GM21717 (cell line): ENCODE data around the gene CSNK2A3.

Source experiments
- ATAC-seq: cut with Tn5 transposase; IDR thresholded peaks from one replicate; pipeline ENCODE4 v1.9.1; 2021; ENCODE audit warnings: mild to moderate bottlenecking, moderate library complexity; ENCODE audit not compliant: unreplicated experiment

The CSNK2A3 gene

DNA sequence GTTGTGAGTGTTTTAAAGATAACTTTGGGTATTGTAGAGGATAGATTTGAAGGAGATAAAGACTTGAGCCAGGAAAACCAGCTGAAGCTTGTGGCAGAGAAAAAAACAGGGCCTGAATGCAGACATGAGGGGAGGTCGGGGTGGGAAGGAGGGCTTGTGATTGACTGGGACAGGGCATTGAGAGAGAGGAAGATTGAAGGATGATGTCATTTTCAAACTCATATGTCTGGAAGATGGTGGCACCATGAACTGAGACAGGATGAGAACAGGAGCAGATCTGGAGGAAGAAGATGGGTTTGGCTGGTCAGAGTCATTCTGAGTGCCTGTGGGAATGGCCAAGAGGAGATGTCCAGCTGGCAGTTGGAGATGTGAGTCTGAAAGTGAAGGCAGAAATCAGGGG, 14.7 kb downstream of the CSNK2A3 start:
- ATAC-seq, result no peak

DNA sequence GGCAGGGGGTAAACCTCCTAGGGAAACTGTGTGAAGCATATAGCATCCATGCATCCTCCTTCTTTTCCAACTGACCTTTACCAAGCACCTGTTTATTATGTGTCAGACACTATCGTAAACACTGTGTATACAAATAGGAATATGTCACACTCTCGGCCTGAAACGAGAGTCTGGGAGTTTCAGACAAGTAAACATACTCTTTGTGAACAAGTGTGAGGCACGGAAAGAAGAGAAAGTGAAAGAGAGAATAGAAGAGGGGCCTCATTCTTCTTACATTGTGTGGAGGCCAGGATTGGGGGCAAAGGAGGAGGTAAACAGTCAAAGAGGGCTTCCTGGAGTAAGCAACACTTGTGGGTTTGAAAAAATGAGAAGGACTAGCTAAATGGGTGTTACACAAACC, 16.4 kb downstream of the CSNK2A3 start:
- no peak for ATAC-seq

DNA sequence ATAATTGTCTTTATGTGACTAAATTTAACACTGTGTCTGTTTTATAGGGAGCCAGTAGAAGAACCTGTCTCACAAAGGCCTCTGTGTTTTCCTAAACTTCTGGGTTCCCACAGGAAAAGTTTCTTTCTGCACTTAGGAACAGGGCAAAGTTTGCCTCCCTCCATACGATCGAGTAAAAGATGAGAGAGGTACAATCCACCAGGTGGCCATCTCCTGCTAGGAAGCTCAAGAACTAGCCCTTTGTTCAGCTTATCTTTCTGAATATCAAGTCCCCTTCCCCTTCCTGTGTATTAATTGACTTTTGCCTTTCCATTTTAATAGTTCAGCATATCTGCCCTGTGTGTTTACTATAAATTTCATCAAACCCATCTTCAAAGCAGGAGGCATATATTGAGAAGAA, 18.0 kb downstream of the CSNK2A3 start:
- ATAC-seq, result no peak

DNA sequence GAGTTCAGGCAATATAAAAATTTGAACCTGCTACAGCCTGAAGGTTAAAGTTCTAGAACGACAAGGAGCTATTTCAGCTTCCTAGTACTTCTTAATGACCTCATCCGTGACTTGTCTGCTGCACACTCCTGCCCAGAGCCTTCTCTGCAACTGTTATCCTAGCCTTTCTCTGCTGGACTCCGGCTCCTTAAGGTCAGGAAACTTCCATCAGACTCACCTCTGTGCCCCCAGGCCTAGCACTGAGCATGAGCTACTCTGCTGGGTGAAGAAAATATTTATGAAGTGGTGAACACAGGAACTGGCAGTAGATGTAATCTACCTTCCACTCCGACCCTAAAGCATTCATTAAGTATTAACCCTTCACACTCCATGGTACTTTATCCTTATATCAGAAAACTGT, 18.4 kb downstream of the CSNK2A3 start:
- no peak for ATAC-seq

DNA sequence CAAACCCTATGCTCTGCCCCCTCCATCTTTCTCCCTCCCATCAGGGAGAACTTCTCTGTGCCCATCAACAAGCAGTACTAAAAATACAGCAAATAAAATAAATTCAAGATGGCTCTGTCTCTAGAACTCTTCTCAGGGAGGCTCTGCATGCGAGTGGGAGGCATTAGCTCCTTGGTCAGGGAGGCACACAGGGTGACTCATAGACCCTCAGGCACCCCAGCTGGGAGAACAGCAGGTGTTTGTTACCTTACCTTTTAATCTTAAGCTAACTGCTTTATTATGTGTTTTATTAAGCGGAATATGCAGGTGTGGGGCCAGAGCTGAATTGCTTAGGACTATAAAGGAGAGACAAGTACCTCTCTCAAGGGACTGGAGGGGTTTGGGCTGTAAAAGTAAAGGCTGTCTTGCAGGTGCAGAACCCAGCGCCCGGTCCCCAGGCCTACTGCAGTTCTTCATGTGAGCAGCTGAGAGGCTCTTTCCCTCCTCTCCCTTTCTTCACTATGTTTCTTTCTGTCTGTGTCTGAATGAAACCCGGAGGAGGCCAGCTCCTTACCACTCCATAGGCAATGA, 20.8 kb downstream of the CSNK2A3 start:
- no peak for ATAC-seq

DNA sequence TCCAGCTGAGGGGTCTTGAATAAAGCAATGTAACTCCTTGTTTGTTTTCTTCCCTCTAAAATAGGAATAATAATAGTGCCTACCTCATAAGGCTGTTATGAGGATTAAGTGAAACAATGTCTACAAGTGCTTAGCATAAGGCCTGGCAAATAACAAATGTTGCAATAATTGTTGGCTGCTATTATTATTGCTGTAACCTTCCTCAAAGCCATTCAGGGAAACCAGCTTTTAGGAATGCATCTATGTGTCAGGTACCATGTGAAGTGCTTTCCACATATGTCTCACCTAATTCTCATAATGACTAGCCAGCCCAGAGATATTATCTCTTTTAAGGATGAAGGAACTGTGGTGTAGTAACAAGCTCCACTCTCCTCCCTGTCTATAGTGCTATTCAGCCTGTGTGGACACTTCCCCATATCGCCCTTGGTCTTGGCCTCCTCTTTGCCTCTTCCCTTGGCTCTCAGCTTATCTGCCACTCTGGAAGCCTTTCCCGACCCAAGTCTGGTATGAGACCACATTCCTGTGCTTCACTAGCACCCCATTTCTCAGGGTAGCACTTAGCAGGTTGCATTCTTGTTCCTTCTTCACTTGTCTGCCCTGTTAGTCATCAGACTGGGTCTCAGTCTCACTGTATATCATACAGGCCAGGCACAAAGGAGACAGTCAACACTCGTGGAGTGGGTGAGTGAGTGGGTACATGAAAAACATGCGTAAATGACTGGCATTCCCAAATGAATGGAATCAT, 23.8 kb downstream of the CSNK2A3 start:
- ATAC-seq, result no peak

DNA sequence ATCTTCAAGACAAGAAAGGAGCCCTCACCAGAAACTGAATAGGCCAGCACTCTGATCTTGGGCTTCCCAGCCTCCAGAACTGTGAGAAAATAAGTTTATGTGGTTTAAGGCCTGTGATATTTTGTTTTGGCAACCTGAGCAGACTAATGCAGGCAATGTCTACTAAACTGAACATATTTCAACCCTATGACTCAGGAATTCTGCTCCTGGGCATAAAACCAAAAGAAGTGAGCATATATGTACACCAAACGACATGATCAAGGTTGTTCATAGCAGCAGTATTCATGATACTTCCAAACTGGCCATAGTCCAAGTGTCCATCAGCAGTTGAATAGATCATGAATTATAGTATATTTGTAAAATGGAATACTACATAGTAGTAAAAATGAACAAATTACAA, 29.0 kb downstream of the CSNK2A3 start:
- ATAC-seq, result no peak

DNA sequence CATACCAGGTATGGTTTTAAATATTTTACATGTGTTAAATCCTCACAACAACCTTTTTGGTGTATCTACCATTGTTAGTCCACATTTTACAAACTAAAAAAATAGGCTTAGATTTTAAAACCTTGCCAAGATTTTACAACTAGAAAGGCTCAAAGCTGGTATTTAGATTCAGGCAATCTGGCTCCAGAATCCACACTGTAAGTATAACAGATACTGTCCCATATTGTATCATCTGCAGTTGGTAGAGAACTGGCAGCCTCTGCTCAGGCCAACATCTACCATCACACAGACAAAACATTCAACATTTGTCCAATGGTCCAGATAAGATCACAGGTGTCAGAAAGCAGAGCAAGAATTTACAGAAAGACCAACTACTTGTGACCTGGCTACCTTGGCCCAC, 30.9 kb downstream of the CSNK2A3 start:
- no peak for ATAC-seq

DNA sequence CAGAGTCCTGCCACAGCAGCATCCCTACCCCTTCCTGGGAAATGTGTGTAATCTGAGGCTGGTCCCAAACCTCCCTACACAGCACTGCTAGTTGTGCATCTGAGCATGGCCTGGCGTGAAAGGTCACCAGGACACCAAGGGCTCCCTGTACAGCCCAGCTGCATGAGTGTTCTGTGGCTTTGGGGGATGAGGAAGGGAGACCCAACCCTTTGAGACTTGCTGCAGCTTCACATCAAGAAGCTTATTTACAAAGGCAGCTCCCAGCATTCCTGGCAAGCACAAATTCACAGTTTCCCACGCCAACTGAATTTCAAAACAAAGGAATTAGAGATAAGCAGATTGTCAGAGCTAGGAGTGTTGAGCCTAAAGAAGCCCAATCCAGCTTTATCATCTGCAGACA, 32.2 kb downstream of the CSNK2A3 start:
- no peak for ATAC-seq

DNA sequence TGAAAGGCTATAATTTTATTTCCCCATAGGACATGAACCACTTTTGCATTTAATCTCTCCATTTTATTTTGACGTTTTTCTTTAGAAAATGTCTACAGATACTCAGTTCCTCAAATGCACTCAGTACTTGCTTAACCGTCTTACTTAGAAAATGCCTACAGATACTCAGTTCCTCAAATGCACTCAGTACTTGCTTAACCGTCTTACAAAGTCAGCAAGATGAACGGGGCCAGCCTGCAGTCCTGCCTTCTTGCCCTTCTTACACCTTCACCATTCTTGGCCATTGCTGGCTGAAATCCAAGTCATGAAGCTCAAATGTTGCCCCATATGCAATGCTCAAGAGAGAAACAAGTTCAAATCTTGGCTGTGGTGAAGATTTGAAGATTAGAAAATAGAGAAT, 34.1 kb downstream of the CSNK2A3 start:
- ATAC-seq, result no peak

DNA sequence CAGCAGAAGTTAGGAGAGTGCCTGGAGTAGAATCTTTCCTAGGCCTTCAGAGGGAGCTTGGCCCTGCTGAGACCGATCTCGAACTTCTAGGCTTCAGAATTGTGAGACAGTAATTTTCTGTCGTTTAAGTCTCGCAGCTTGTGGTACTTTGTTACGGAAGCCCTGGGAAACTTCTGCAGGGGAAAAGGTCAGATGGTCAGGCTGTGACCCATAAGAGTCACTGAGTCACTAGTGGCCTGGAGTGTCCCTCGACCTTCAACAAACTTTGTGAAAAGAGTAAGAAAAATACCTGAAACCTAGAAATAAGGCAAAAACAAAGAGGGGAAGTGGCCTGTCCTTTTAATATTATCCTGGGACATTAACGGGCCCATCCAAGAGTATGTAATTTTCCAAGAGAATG, 34.6 kb downstream of the CSNK2A3 start:
- no peak for ATAC-seq

DNA sequence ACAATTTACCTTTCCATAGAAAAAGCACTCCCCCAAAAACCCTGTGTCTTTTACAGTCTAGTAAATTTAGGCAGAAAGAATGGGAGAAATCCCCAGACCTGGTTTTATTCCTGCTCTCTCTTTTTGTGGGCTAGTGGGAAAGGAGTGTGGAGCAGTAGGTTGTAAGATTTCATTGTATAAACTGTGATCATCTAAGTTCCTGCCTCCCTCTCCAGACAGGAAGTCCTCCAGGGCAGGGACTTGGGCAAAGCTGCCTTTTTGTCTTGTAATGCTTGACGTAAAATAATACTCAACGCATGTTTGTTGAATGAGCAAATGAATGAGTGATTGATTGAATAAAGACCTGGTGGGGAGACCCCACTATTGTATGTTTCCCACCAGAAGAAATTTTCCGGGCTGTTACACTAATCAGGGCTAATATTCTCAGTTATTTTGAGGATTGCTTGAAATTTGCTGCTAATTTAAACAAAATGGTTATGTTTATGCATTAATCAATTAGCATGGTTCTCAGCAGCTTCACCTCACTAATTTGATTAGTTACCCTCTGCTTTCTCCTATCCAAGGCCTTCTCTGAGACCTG, 36.3 kb downstream of the CSNK2A3 start:
- no peak for ATAC-seq

DNA sequence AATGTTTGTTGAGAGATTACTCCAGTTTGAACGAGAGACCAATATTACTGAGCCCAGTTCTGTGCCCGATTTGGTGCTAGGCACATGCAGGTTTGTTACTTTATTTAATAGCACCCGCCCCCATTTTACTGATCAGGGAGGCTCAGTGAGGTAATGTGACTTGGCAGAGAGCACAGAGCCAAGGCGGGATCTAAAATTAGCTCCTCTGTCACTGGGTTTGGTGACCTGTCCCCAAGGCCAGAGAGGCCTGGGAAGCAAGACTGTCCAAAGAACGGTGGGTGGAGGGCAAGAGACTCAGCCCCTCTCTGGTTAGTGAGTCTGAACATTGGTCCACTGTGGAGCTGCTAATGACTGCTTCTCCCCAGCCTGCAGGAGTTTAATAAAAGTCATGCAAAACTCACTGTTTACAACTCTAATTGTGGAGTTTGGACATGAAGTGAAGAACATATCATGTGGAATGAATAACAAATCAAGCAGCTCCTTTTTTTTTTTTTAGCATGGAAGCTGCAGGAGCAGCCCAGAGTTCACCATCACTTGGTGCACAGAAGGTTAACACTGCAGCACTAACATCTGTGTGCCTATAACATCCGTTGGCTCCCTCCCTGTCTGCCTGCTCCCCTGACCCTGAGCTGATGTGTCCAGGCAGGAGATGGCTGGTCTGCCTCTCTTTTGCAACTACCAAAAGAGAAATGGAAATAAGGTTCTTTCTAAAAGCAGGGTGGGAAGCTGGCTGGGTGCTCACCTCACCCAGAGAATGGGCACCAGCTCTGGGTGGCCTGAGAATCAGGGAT, 39.0 kb downstream of the CSNK2A3 start:
- ATAC-seq, result no peak

DNA sequence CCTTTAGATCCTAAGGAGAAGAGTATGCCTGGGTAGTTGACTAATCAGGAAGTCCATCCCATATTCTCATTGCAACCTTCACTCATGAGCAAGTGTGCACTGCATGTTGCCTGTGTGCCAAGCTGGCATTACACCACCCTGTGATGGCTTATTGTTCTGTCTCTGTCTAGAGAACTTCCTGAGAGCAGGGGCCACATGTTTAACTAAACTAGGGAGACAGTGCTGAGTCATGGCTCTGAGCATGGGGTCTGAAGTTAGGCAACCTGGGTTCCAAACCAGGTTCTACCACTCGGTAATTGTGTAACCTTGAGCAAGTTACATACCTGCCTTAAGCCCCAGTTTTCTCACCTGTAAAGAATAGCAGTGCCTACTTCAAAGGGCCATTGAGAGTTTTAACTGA, 39.6 kb downstream of the CSNK2A3 start:
- no peak for ATAC-seq

DNA sequence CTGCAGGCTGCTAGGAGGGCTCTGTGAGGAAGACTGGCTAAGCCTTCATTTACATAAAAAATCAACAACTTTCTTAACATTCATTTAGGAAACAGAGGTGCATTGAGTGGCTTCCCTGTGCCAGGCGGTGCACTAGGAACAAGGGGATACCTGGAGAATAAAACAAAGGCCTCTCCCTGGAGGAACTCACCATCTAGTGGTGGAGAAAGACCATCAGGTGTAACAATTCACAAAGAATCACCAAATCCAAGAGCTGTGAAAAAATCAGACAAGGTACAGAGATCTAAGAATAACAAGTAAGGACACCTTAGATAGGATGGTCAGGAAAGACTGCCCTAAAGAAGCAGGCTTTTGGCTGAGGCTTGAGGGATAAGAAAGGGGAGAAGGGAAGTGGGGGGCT, 40.3 kb downstream of the CSNK2A3 start:
- no peak for ATAC-seq

DNA sequence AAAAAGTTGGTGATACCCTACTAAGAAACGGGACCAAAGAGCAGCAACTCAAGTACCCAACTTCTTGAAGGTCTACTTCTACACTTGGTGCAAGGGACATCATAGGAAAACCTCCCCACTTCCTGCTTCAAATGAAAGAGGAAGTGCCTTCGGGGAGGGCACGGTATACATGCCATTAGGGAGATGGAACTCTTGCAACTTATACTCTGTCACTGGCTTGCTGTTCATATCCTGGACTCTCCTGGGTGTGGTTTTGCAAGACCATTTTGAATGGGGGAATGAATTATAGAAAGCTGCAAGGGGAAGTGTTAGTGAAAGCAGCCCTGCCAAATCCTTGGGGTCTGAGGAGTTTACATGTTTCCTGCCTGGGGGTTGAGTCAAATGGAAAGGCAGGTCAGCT, 41.9 kb downstream of the CSNK2A3 start:
- ATAC-seq, result no peak

DNA sequence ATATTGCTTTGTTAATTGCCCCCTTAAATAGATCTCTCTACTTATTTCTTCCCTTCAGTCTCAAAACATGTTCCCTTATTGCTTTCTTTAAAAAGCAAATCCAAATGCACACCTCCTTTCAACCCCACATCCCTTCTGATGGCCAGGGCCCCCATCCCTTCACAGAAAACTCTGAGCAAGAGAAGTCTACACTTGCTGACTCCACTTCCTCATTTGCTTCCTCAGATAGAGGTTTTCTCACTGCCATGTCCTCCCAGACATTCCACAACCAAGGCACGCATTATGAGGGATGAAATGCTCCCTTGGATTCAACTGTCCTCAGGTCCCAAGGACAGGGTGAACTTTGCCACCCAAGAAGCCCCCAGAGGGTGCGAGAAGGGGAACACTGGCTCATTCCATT, 43.1 kb downstream of the CSNK2A3 start:
- no peak for ATAC-seq

DNA sequence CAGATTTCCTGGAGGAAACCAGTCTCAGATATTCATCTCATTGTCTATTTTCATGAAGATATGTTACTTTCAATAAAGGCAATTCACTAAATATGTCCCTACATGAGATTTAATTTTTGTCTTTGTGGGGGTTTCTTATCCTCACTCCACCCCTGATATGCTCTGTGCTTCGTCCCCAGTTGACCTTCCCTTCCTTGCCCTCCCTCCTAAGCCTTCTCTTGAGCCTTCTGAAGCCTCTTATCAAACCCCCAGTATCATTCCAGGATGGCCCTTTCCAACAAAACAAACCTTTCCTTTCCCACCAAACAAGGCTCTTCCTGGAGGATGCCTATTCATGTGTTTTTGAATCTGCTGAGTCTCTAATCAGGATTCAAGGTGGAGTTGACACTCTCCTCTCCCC, 44.8 kb downstream of the CSNK2A3 start:
- no peak for ATAC-seq

DNA sequence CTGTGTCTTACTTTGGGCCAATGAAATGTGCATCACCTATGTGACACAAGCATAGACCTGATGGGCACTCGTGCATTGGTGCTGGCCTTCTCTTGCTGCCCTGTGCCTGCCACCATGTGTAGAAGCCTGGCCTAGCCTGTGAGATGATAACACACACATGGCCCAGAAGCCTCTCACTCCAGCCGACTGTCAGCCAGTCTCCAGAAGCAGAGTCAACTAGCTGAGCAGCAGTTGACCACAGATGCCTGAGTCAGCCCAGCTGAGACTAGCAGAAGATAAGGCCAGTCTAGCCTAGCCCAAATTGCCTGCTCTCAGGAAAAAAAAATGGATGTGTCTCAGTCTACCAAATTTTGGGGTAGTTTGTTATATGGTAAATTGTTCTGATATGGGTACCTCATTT, 46.2 kb downstream of the CSNK2A3 start:
- no peak for ATAC-seq

DNA sequence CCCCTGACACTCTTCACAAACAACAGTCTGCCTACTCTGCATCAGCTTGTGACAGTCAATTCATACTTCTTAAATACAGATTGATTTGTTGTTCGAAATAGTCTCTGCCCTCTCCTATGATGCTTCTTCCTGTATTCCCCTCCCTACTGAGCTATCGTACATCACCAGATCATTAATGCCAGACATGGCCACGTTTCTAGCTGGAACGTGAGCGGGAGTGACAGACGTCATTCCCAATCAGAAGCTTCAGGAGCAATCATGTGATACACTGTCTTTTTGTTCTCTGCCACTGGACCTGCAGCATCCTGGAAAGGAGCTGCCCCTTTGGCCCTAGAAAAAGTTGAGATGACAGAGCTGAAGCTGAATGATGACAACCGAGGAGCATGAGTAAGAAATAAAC, 48.5 kb downstream of the CSNK2A3 start:
- ATAC-seq, result no peak

DNA sequence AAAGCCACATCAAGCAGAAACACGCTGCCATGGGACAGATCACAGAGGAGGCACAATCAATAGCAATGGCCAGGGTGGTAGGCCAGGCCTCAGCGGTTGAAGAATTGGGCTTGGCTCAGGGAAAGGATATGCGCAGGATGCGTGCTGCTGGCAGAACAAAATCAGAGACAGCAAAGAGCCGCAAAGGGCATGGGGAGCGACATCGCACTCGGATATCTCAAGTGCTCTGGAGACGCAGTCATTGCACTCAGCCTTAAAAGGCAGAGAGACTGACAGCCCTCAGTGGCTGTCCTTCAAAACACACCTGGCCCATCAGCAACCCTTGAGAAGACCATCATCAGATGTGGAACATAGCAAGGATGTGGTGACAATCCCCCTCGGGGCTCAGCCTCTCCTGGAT, 50.5 kb downstream of the CSNK2A3 start:
- no peak for ATAC-seq
